ENCODE results near the gene TSPEAR.
"Not testable (repeated sequence)": the region's sequence is repeated elsewhere in the genome, so short reads cannot be mapped to it uniquely, and the experiment has no call there.

TSPEAR gene

DNA sequence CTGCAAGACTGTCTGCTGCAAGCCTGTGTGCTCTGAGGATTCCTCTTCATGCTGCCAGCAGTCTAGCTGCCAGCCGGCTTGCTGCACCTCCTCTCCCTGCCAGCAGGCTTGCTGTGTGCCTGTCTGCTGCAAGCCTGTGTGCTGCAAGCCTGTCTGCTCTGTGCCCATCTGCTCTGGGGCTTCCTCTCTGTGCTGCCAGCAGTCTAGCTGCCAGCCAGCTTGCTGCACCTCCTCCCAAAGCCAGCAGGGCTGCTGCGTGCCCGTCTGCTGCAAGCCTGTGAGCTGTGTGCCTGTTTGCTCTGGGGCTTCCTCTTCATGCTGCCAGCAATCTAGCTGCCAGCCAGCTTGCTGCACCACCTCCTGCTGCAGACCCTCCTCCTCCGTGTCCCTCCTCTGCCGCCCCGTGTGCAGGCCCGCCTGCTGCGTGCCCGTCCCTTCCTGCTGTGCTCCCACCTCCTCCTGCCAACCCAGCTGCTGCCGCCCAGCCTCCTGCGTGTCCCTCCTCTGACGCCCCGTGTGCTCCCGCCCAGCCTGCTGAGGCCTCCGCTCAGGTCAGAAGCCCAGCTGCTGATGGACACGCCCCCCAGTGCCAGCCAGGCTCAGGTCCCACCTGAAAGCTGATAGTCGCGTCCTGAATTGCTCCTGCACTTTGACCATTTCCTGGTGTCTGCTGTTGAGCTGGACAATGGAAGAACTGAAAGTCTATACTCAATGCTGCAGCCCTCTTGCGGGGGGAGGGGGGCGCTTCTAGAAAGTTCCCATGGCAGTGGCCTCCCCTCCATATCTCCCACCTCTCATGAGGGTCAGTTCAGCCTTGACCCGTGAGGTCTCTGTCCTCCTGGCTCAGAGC, 136.7 kb downstream of the TSPEAR start:
- H4K20me1 ChIP-seq (ENCODE audit: control insufficient read depth, insufficient read depth, low read depth, low read length): no peaks in the 10 kb centered on the region
- no peaks in the 10 kb centered on the region for H3K9me2 ChIP-seq (replicated peaks; ENCODE audit: control insufficient read depth, low read length)
- no peaks in the 10 kb centered on the region for H3F3A ChIP-seq (ENCODE audit: control insufficient read depth, insufficient read depth)
- no peaks in the 10 kb centered on the region for H3K79me2 ChIP-seq (ENCODE audit: control insufficient read depth, low read length)
- no peaks in the 10 kb centered on the region for H3K27me3 ChIP-seq (ENCODE audit: control insufficient read depth, low read length)
- no peaks in the 10 kb centered on the region for H3K36me3 ChIP-seq (ENCODE audit: control insufficient read depth, low read length)
- H3K27ac ChIP-seq (ENCODE audit: low read depth, low read length): no peak overlapping the region
- TF ChIP-seq, protein P1, sequence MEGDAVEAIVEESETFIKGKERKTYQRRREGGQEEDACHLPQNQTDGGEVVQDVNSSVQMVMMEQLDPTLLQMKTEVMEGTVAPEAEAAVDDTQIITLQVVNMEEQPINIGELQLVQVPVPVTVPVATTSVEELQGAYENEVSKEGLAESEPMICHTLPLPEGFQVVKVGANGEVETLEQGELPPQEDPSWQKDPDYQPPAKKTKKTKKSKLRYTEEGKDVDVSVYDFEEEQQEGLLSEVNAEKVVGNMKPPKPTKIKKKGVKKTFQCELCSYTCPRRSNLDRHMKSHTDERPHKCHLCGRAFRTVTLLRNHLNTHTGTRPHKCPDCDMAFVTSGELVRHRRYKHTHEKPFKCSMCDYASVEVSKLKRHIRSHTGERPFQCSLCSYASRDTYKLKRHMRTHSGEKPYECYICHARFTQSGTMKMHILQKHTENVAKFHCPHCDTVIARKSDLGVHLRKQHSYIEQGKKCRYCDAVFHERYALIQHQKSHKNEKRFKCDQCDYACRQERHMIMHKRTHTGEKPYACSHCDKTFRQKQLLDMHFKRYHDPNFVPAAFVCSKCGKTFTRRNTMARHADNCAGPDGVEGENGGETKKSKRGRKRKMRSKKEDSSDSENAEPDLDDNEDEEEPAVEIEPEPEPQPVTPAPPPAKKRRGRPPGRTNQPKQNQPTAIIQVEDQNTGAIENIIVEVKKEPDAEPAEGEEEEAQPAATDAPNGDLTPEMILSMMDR (IDR thresholded peaks at IDR 0.05; ENCODE audit: low read depth, low read length, poor library complexity, severe bottlenecking): no peak
- no peak for TF ChIP-seq EZH2phosphoT487 (IDR thresholded peaks at IDR 0.05; ENCODE audit: borderline replicate concordance, low read length)
- 0 out of 2 replicates have a peak, but pooled peaks cover 3% of the 10 kb centered on the region for H3K9me3 ChIP-seq (ENCODE audit: control insufficient read depth, insufficient read depth, low read length)
- H3K4me3 ChIP-seq (ENCODE audit: low read length): no peak overlapping the region
- H3K4me2 ChIP-seq (ENCODE audit: low read length): no peak overlapping the region
- no peaks in the 10 kb centered on the region for H3K4me1 ChIP-seq (ENCODE audit: control insufficient read depth, low read length)

DNA sequence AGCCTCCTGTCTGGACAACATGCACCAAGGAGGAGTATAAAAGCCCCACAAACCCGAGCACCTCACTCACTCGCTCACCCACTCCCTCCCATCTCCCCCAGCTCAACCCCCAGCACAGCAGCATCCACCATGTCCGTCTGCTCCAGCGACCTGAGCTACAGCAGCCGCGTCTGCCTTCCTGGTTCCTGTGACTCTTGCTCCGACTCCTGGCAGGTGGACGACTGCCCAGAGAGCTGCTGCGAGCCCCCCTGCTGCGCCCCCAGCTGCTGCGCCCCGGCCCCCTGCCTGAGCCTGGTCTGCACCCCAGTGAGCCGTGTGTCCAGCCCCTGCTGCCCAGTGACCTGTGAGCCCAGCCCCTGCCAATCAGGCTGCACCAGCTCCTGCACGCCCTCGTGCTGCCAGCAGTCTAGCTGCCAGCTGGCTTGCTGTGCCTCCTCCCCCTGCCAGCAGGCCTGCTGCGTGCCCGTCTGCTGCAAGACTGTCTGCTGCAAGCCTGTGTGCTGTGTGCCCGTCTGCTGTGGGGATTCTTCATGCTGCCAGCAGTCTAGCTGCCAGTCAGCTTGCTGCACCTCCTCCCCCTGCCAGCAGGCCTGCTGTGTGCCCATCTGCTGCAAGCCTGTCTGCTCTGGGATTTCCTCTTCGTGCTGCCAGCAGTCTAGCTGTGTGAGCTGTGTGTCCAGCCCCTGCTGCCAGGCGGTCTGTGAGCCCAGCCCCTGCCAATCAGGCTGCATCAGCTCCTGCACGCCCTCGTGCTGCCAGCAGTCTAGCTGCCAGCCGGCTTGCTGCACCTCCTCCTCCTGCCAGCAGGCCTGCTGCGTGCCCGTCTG, 137.5 kb downstream of the TSPEAR start, which contains the start of gene KRTAP10-4:
KRTAP10-4 (plus strand) TSS at position 100 of the 827 bp plus-strand sequence; CDS start at position 130, 30 bp downstream.
- H3K4me1 ChIP-seq (ENCODE audit: control insufficient read depth, low read length); H3K9me2 ChIP-seq (replicated peaks; ENCODE audit: control insufficient read depth, low read length); H3K9me3 ChIP-seq (ENCODE audit: control insufficient read depth, insufficient read depth, low read length); H3F3A ChIP-seq (ENCODE audit: control insufficient read depth, insufficient read depth); H3K36me3 ChIP-seq (ENCODE audit: control insufficient read depth, low read length); H3K4me2 ChIP-seq (ENCODE audit: low read length); H3K27ac ChIP-seq (ENCODE audit: low read depth, low read length); H3K79me2 ChIP-seq (ENCODE audit: control insufficient read depth, low read length); H3K4me3 ChIP-seq (ENCODE audit: low read length); H3K27me3 ChIP-seq (ENCODE audit: control insufficient read depth, low read length); H4K20me1 ChIP-seq (ENCODE audit: control insufficient read depth, insufficient read depth, low read depth, low read length): not testable (repeated sequence)

DNA sequence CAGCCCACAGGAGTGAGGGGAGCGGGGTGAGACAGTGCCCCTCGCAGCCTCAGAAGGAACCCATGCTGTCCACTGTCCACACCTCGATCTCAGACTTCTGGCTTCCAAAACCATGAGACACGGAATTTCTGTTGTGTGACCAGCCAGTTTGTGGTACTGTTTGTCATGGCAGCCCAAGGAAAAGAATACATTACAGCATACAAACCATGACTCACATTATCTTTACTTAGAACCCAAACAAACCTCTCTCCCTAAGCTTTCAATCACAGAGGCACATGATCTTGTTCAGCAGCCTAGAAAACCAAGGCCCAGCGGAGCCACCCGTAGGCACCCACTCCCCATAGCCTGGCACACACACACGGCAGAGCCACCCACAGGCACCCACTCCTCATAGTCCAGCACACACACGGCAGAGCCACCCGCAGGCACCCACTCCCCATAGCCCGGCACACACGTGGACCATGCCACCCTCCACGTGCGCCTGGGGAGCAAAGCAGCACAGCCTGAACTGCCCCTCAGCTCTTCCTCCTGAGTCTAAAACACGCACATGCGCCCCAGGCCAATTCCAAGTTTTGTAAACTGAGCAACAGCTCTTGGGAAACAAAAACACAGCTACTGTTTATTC, 138.3 kb downstream of the TSPEAR start:
- Histone ChIP-seq H3K9me2 (replicated peaks; ENCODE audit: control insufficient read depth, low read length) (no peaks in the 10 kb centered on the region), H3K4me3 (ENCODE audit: low read length) (no peak overlapping the region), H3K27ac (ENCODE audit: low read depth, low read length) (no peak overlapping the region), H3K79me2 (ENCODE audit: control insufficient read depth, low read length) (no peaks in the 10 kb centered on the region), H3K4me1 (ENCODE audit: control insufficient read depth, low read length) (no peaks in the 10 kb centered on the region), H4K20me1 (ENCODE audit: control insufficient read depth, insufficient read depth, low read depth, low read length) (no peaks in the 10 kb centered on the region), H3K4me2 (ENCODE audit: low read length) (no peak overlapping the region), H3K36me3 (ENCODE audit: control insufficient read depth, low read length) (no peaks in the 10 kb centered on the region), H3K27me3 (ENCODE audit: control insufficient read depth, low read length) (no peaks in the 10 kb centered on the region), H3F3A (ENCODE audit: control insufficient read depth, insufficient read depth) (no peaks in the 10 kb centered on the region), H3K9me3 (ENCODE audit: control insufficient read depth, insufficient read depth, low read length) (0 out of 2 replicates have a peak, but pooled peaks cover 3% of the 10 kb centered on the region)
- TF ChIP-seq, protein P1 (IDR thresholded peaks at IDR 0.05; ENCODE audit: low read depth, low read length, poor library complexity, severe bottlenecking): no peak
- TF ChIP-seq EZH2phosphoT487 (IDR thresholded peaks at IDR 0.05; ENCODE audit: borderline replicate concordance, low read length): no peak

Measured in DOHH2 (cell line).